Measurements from ENCODE around the gene PGGT1B. TPM values are rescaled to one million over a fixed set of nuclear protein-coding genes. Genes with fewer than 3 reads are reported as not detected.
A peak's percentile ranks its signal among the peaks of the same experiment; 100 is the strongest.

The PGGT1B gene
- 1 to 10 TPM; 2.0 to 5.9 TPM for polyA plus RNA-seq

- Histone ChIP-seq H3K27ac (ENCODE audit: low read depth in 2 of 2, low read length in 1 of 2) (peak within 1 kb of the TSS; percentile 82 to 91), H3K27me3 (ENCODE audit: control insufficient read depth in 1 of 2, insufficient read depth in 2 of 2, low read length in 2 of 2) (no peaks in the 10 kb centered on the region), H3K9me3 (ENCODE audit: control insufficient read depth in 2 of 2, insufficient read depth in 1 of 2, low read depth in 1 of 2, low read length in 1 of 2) (no peaks in the 10 kb centered on the region), H3K4me1 (ENCODE audit: control insufficient read depth in 2 of 2, insufficient read depth in 2 of 2, low read length in 1 of 2) (no peaks in the 10 kb centered on the region), H3K36me3 (ENCODE audit: control insufficient read depth in 2 of 2, insufficient read depth in 2 of 2, low read length in 1 of 2) (no peaks in the 10 kb centered on the region), H3K4me3 (ENCODE audit: low read depth in 1 of 2, low read length in 2 of 2) (peak within 1 kb of the TSS; percentile 87 to 99)
- WGBS, 2 donors, result 1% methylated on average over 50 of the region's 50 CpGs
These were observed at the start of gene PGGT1B for GRCh38 chr5:115262321-115263077. TSS of gene PGGT1B (minus strand) at chr5:115262877. CDS start at chr5:115262851, 26 bp downstream.

- WGBS, 2 donors, result 5 to 20% methylated on average over 1 of the region's 1 CpG
- peaks cover 0 to 3% of the 10 kb centered on the region in 2 donors for H3K27me3 ChIP-seq (ENCODE audit: control insufficient read depth in 1 of 2, insufficient read depth in 2 of 2, low read length in 2 of 2)
- no peaks in the 10 kb centered on the region for H3K9me3 ChIP-seq (ENCODE audit: control insufficient read depth in 2 of 2, insufficient read depth in 1 of 2, low read depth in 1 of 2, low read length in 1 of 2)
- no peaks in the 10 kb centered on the region for H3K36me3 ChIP-seq (ENCODE audit: control insufficient read depth in 2 of 2, insufficient read depth in 2 of 2, low read length in 1 of 2)
- H3K4me3 ChIP-seq (ENCODE audit: low read depth in 1 of 2, low read length in 2 of 2), result no peak overlapping the region
- H3K27ac ChIP-seq (ENCODE audit: low read depth in 2 of 2, low read length in 1 of 2), result no peak overlapping the region
- no peaks in the 10 kb centered on the region for H3K4me1 ChIP-seq (ENCODE audit: control insufficient read depth in 2 of 2, insufficient read depth in 2 of 2, low read length in 1 of 2)
These were observed 47.2 kb upstream of the PGGT1B start for GRCh38 chr5:115309751-115310370.

GRCh38 chr5:115308815-115309214 is 46.1 kb upstream of the PGGT1B start:
- Histone ChIP-seq H3K4me3 (ENCODE audit: low read depth in 1 of 2, low read length in 2 of 2) (no peak overlapping the region), H3K27me3 (ENCODE audit: control insufficient read depth in 1 of 2, insufficient read depth in 2 of 2, low read length in 2 of 2) (peaks cover 0 to 3% of the 10 kb centered on the region in 2 donors), H3K27ac (ENCODE audit: low read depth in 2 of 2, low read length in 1 of 2) (no peak overlapping the region), H3K4me1 (ENCODE audit: control insufficient read depth in 2 of 2, insufficient read depth in 2 of 2, low read length in 1 of 2) (no peaks in the 10 kb centered on the region), H3K9me3 (ENCODE audit: control insufficient read depth in 2 of 2, insufficient read depth in 1 of 2, low read depth in 1 of 2, low read length in 1 of 2) (no peaks in the 10 kb centered on the region), H3K36me3 (ENCODE audit: control insufficient read depth in 2 of 2, insufficient read depth in 2 of 2, low read length in 1 of 2) (no peaks in the 10 kb centered on the region)

- H3K36me3 ChIP-seq (ENCODE audit: control insufficient read depth in 2 of 2, insufficient read depth in 2 of 2, low read length in 1 of 2), result no peaks in the 10 kb centered on the region
- no peak overlapping the region for H3K27ac ChIP-seq (ENCODE audit: low read depth in 2 of 2, low read length in 1 of 2)
- H3K9me3 ChIP-seq (ENCODE audit: control insufficient read depth in 2 of 2, insufficient read depth in 1 of 2, low read depth in 1 of 2, low read length in 1 of 2), result no peaks in the 10 kb centered on the region
- no peaks in the 10 kb centered on the region for H3K4me1 ChIP-seq (ENCODE audit: control insufficient read depth in 2 of 2, insufficient read depth in 2 of 2, low read length in 1 of 2)
- no peak overlapping the region for H3K4me3 ChIP-seq (ENCODE audit: low read depth in 1 of 2, low read length in 2 of 2)
- WGBS, 2 donors, result 67 to 75% methylated on average over 1 of the region's 1 CpG
- peaks cover 0 to 3% of the 10 kb centered on the region in 2 donors for H3K27me3 ChIP-seq (ENCODE audit: control insufficient read depth in 1 of 2, insufficient read depth in 2 of 2, low read length in 2 of 2)
These were observed 43.4 kb upstream of the PGGT1B start for GRCh38 chr5:115306011-115306536.

GRCh38 chr5:115304496-115304895 is 41.8 kb upstream of the PGGT1B start:
- H3K36me3 ChIP-seq (ENCODE audit: control insufficient read depth in 2 of 2, insufficient read depth in 2 of 2, low read length in 1 of 2), result no peaks in the 10 kb centered on the region
- 92 to 98% methylated on average over 1 of the region's 1 CpG for whole genome bisulfite sequencing, 2 donors
- peaks cover 0 to 3% of the 10 kb centered on the region in 2 donors for H3K27me3 ChIP-seq (ENCODE audit: control insufficient read depth in 1 of 2, insufficient read depth in 2 of 2, low read length in 2 of 2)
- no peaks in the 10 kb centered on the region for H3K9me3 ChIP-seq (ENCODE audit: control insufficient read depth in 2 of 2, insufficient read depth in 1 of 2, low read depth in 1 of 2, low read length in 1 of 2)
- H3K4me3 ChIP-seq (ENCODE audit: low read depth in 1 of 2, low read length in 2 of 2), result no peak overlapping the region
- no peaks in the 10 kb centered on the region for H3K4me1 ChIP-seq (ENCODE audit: control insufficient read depth in 2 of 2, insufficient read depth in 2 of 2, low read length in 1 of 2)
- no peak overlapping the region for H3K27ac ChIP-seq (ENCODE audit: low read depth in 2 of 2, low read length in 1 of 2)

GRCh38 chr5:115298811-115299210 is 36.1 kb upstream of the PGGT1B start:
- Histone ChIP-seq H3K27ac (ENCODE audit: low read depth in 2 of 2, low read length in 1 of 2) (no peak overlapping the region), H3K4me1 (ENCODE audit: control insufficient read depth in 2 of 2, insufficient read depth in 2 of 2, low read length in 1 of 2) (no peaks in the 10 kb centered on the region), H3K27me3 (ENCODE audit: control insufficient read depth in 1 of 2, insufficient read depth in 2 of 2, low read length in 2 of 2) (no peaks in the 10 kb centered on the region), H3K9me3 (ENCODE audit: control insufficient read depth in 2 of 2, insufficient read depth in 1 of 2, low read depth in 1 of 2, low read length in 1 of 2) (no peaks in the 10 kb centered on the region), H3K36me3 (ENCODE audit: control insufficient read depth in 2 of 2, insufficient read depth in 2 of 2, low read length in 1 of 2) (no peaks in the 10 kb centered on the region), H3K4me3 (ENCODE audit: low read depth in 1 of 2, low read length in 2 of 2) (no peak overlapping the region)
- 70 to 74% methylated on average over 1 of the region's 1 CpG for WGBS, 2 donors

GRCh38 chr5:115297031-115297430 is 34.4 kb upstream of the PGGT1B start:
- Histone ChIP-seq H3K9me3 (ENCODE audit: control insufficient read depth in 2 of 2, insufficient read depth in 1 of 2, low read depth in 1 of 2, low read length in 1 of 2) (no peaks in the 10 kb centered on the region), H3K27ac (ENCODE audit: low read depth in 2 of 2, low read length in 1 of 2) (no peak overlapping the region), H3K4me3 (ENCODE audit: low read depth in 1 of 2, low read length in 2 of 2) (peak overlapping the region in 1 of 2 donors; percentile 74), H3K27me3 (ENCODE audit: control insufficient read depth in 1 of 2, insufficient read depth in 2 of 2, low read length in 2 of 2) (no peaks in the 10 kb centered on the region), H3K4me1 (ENCODE audit: control insufficient read depth in 2 of 2, insufficient read depth in 2 of 2, low read length in 1 of 2) (no peaks in the 10 kb centered on the region), H3K36me3 (ENCODE audit: control insufficient read depth in 2 of 2, insufficient read depth in 2 of 2, low read length in 1 of 2) (no peaks in the 10 kb centered on the region)
- WGBS, 2 donors, result 38 to 43% methylated on average over 5 of the region's 5 CpGs

GRCh38 chr5:115296124-115297022 is 33.7 kb upstream of the PGGT1B start, which contains the start of gene CCDC112:
TSS of gene CCDC112 (minus strand) at chr5:115296654. CDS start at chr5:115296543, 111 bp downstream.
- Histone ChIP-seq H3K27me3 (ENCODE audit: control insufficient read depth in 1 of 2, insufficient read depth in 2 of 2, low read length in 2 of 2) (no peaks in the 10 kb centered on the region), H3K4me3 (ENCODE audit: low read depth in 1 of 2, low read length in 2 of 2) (peak within 1 kb of the TSS; percentile 74 to 86), H3K4me1 (ENCODE audit: control insufficient read depth in 2 of 2, insufficient read depth in 2 of 2, low read length in 1 of 2) (no peaks in the 10 kb centered on the region), H3K36me3 (ENCODE audit: control insufficient read depth in 2 of 2, insufficient read depth in 2 of 2, low read length in 1 of 2) (no peaks in the 10 kb centered on the region), H3K27ac (ENCODE audit: low read depth in 2 of 2, low read length in 1 of 2) (peak within 1 kb of the TSS; percentile 63 to 81), H3K9me3 (ENCODE audit: control insufficient read depth in 2 of 2, insufficient read depth in 1 of 2, low read depth in 1 of 2, low read length in 1 of 2) (no peaks in the 10 kb centered on the region)
- 1% methylated on average over 66 to 80 of the region's 86 CpGs for WGBS, 2 donors

GRCh38 chr5:115295777-115296123 is 33.1 kb upstream of the PGGT1B start:
- Histone ChIP-seq H3K27ac (ENCODE audit: low read depth in 2 of 2, low read length in 1 of 2) (peak overlapping the region in 1 of 2 donors; percentile 81), H3K9me3 (ENCODE audit: control insufficient read depth in 2 of 2, insufficient read depth in 1 of 2, low read depth in 1 of 2, low read length in 1 of 2) (no peaks in the 10 kb centered on the region), H3K4me1 (ENCODE audit: control insufficient read depth in 2 of 2, insufficient read depth in 2 of 2, low read length in 1 of 2) (no peaks in the 10 kb centered on the region), H3K27me3 (ENCODE audit: control insufficient read depth in 1 of 2, insufficient read depth in 2 of 2, low read length in 2 of 2) (no peaks in the 10 kb centered on the region), H3K36me3 (ENCODE audit: control insufficient read depth in 2 of 2, insufficient read depth in 2 of 2, low read length in 1 of 2) (no peaks in the 10 kb centered on the region), H3K4me3 (ENCODE audit: low read depth in 1 of 2, low read length in 2 of 2) (peak overlapping the region; percentile 74 to 86)
- 14 to 15% methylated on average over 11 of the region's 11 CpGs for WGBS, 2 donors
